ENCODE measurements around the gene MAGOH. TPM values are rescaled to one million over a fixed set of nuclear protein-coding genes. Genes with fewer than 3 reads are reported as not detected.
A peak's percentile ranks its signal among the peaks of the same experiment; 100 is the strongest.

MAGOH gene
- total and polyA plus RNA-seq, 10 of the 15 experiments (the other 5 are each of a cell fraction or from before 2014, with no cell fraction given), result 62.6 to 261 (median 89.8) TPM

- peak; percentile 64; the same call in 1 of the 2 replicates for TF ChIP-seq ZBTB40 (IDR thresholded peaks at IDR 0.05; ENCODE audit: borderline replicate concordance)
- TF ChIP-seq NR2C1 (IDR thresholded peaks at IDR 0.05), result peak; percentile 17; the same call in 1 of the 2 replicates
- TF ChIP-seq IRF4 (IDR thresholded peaks at IDR 0.05; ENCODE audit: low read depth, low read length), result peak; percentile 65; the same call in 1 of the 2 replicates
Measured at GRCh38 chr1:53220171-53220961, 18.0 kb downstream of the MAGOH start, which contains the start of gene CZIB (continued).

GRCh38 chr1:53219711-53220110, 18.6 kb downstream of the MAGOH start:
- H3K27me3 ChIP-seq (replicated peaks in 1 of 2; ENCODE audit: control insufficient read depth in 2 of 2, insufficient read depth in 2 of 2, low read length in 1 of 2), result no peaks in the 10 kb centered on the region
- FAIRE-seq (no peak), DNase-seq (ENCODE audit: low read depth, low spot score) (no peak), ATAC-seq (no peak)
- SMC1A ChIA-PET (ENCODE audit: uncharacterized antibody, unreplicated experiment), result interaction anchor here (0.7 to 1.2 kb wide), 5 partner anchors 16 to 175 kb away, joined by 3 to 4 read pairs (median 3); no protein-coding TSS in a partner anchor
- no peaks in the 10 kb centered on the region for H3K9me3 ChIP-seq (replicated peaks; ENCODE audit: control insufficient read depth, insufficient read depth, low read length)
- H2AFZ ChIP-seq (ENCODE audit: control insufficient read depth, low read depth, low read length), result peak overlapping the region; percentile 97
- H3K79me2 ChIP-seq (ENCODE audit: control insufficient read depth, insufficient read depth, low read length), result peaks cover 8% of the 10 kb centered on the region
- BruUV-seq (replicated peaks), result TSS peak; percentile 83
- intact Hi-C loops (cut with micrococcal nuclease; ENCODE audit: unreplicated experiment) (loop anchor here (1.0 to 2.0 kb wide), 2 partner anchors 19 to 23 kb away; partner anchors contain the start of genes CPT2 and MAGOH), in situ Hi-C loops (cut with MboI) (no loop called here)
- RAD21 ChIA-PET (ENCODE audit: unreplicated experiment), result interaction anchor here (1.1 kb wide), 1 partner anchor 18 kb away, joined by 3 read pairs; the partner anchor contains the start of gene MAGOH
- peak overlapping the region; percentile 89 for H3K9ac ChIP-seq (ENCODE audit: control insufficient read depth, insufficient read depth, low read length)
- H3K4me3 ChIP-seq, result peak overlapping the region; percentile 80
- H3K4me2 ChIP-seq (ENCODE audit: control insufficient read depth, insufficient read depth), result peak overlapping the region; percentile 91
- CTCF ChIA-PET, result interaction anchor here (1.1 to 1.5 kb wide), 3 partner anchors 16 to 20 kb away, joined by 3 read pairs; no protein-coding TSS in a partner anchor
- POLR2A ChIA-PET, result interaction anchor here (0.5 to 1.5 kb wide), 6 partner anchors 18 to 894 kb away, joined by 3 to 6 read pairs (median 4); no protein-coding TSS in a partner anchor
- H3K27ac ChIP-seq (ENCODE audit: control insufficient read depth, insufficient read depth), result peak overlapping the region; percentile 95
- 0 out of 2 replicates have a peak, but pooled peaks cover 4% of the 10 kb centered on the region for H3K4me1 ChIP-seq (ENCODE audit: control insufficient read depth, insufficient read depth, low read length)
- WGBS (ENCODE audit: insufficient coverage, insufficient replicate concordance, low lambda C conversion rate, missing lambda C conversion rate), result 20% methylated on average over 8 of the region's 8 CpGs
- no peaks in the 10 kb centered on the region for H4K20me1 ChIP-seq (ENCODE audit: control insufficient read depth, insufficient read depth)
- H3K36me3 ChIP-seq (ENCODE audit: control insufficient read depth in 2 of 2, insufficient read depth in 2 of 2, low read length in 1 of 2), result peaks cover under 1 to 2% of the 10 kb centered on the region in 2 experiments; a peak in 2 of 4 replicates
- no peak for TF ChIP-seq ZNF274 (IDR thresholded peaks at IDR 0.05; ENCODE audit: insufficient read depth, insufficient read length)
- TF ChIP-seq ZNF24 (IDR thresholded peaks at IDR 0.05), result no peak
- TF ChIP-seq ZNF687 (IDR thresholded peaks at IDR 0.05), result no peak
- TF ChIP-seq YBX1 (IDR thresholded peaks at IDR 0.05), result no peak
- TF ChIP-seq MTA2 (IDR thresholded peaks at IDR 0.05; ENCODE audit: low read depth), result no peak
- TF ChIP-seq CBX5 (IDR thresholded peaks at IDR 0.05; ENCODE audit: low read depth), result no peak

All from GM12878 (cell line).